ENCODE measurements around the gene LCE3B.

DNA sequence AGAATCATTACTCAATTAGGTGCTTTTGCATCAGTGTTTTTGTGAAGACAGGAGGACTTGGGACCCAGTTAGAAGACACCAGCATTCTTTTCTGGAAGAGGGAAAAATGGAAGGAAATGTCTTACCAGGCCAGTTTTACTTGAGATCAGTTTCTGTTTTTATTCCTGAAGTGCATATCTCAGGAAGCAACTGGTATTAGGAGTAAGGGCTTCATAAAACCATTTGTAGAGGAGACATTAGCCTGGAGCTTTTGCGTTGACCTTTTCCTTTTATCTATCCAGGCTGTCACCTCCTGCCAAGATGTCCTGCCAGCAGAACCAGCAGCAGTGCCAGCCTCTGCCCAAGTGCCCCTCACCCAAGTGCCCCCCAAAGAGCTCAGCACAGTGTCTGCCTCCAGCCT lies at the start of gene LCE3B:
- TF ChIP-seq POLR2A (IDR thresholded peaks at IDR 0.05; ENCODE audit: low read depth, low read length) (no peak), TAF1 (IDR thresholded peaks at IDR 0.05; ENCODE audit: borderline replicate concordance, low read depth, low read length) (no peak), POLR2AphosphoS5 (IDR thresholded peaks at IDR 0.05; ENCODE audit: low read depth, low read length) (no peak)

All from GM12892 (cell line).